Left ventricle myocardium inferior (tissue), 1 donor: ENCODE measurements around the gene PTGDR2. TPM values are rescaled to one million over a fixed set of nuclear protein-coding genes. Genes with fewer than 3 reads are reported as not detected.
A peak's percentile ranks its signal among the peaks of the same experiment; 100 is the strongest.

Experiments
- DNase-seq: peaks from one replicate; pipeline ENCODE4 v3.0.0-alpha.2; 2020
- H3K27ac ChIP-seq: fragments of 200-600 bp; replicated peaks from 2 replicates; pipeline ENCODE4 v1.8.0; 2021
- H3K27me3 ChIP-seq: fragments of 200-600 bp; 2 replicates; pipeline ENCODE4 v1.8.0; 2021; ENCODE audit warnings: low read depth
- H3K36me3 ChIP-seq: fragments of 200-600 bp; 2 replicates; pipeline ENCODE4 v1.8.0; 2021
- H3K4me1 ChIP-seq: fragments of 200-600 bp; 2 replicates; pipeline ENCODE4 v1.8.0; 2021
- H3K4me3 ChIP-seq: fragments of 200-600 bp; 2 replicates; pipeline ENCODE4 v1.8.0; 2021; ENCODE audit warnings: mild to moderate bottlenecking, moderate library complexity
- H3K9me3 ChIP-seq: fragments of 200-600 bp; replicated peaks from 2 replicates; pipeline ENCODE4 v1.8.0; 2021
- CTCF ChIP-seq: fragments of 200-600 bp; IDR thresholded peaks from 2 replicates; pipeline ENCODE4 v1.8.0; 2021; ENCODE audit warnings: antibody characterized with exemption, mild to moderate bottlenecking, borderline replicate concordance
- intact Hi-C: fragments of 100-400 bp; cut with micrococcal nuclease; formaldehyde crosslinking; loops from one replicate; pipeline ENCODE4 v1.11.0; 2022
- total RNA-seq: library from RNA; stranded (reverse); fragmentation: NEBNext Ultra II Directional; extraction: Animal tissue kit (Norgen Biotek cat#: 25700); gene quantifications from one replicate; pipeline ENCODE4 v1.2.1, GENCODE V29; 2021
- donor health status: DM: no; HTN: yes; CAD: no; lungs with severe emphysema.

Gene PTGDR2
- total RNA-seq, 1 donor from 2014 or later, result 2.3 TPM

- Histone ChIP-seq H3K27ac (no peak overlapping the region), H3K27me3 (peaks cover 13% of the 10 kb centered on the region), H3K4me3 (no peak overlapping the region), H3K4me1 (peaks cover 2% of the 10 kb centered on the region), H3K9me3 (no peaks in the 10 kb centered on the region), H3K36me3 (peaks cover 50% of the 10 kb centered on the region)
- intact Hi-C loops, result no loop called here
- no peak for DNase-seq
- no peak for TF ChIP-seq CTCF
These were observed 5.9 kb downstream of the PTGDR2 start for GRCh38 chr11:60849641-60850520.

- peaks cover 13% of the 10 kb centered on the region for H3K27me3 ChIP-seq
- peak overlapping the region; percentile 16 for H3K27ac ChIP-seq
- no peaks in the 10 kb centered on the region for H3K9me3 ChIP-seq
- intact Hi-C loops, result no loop called here
- TF ChIP-seq CTCF, result no peak
- DNase-seq, result no peak
- peaks cover 13% of the 10 kb centered on the region for H3K4me1 ChIP-seq
- H3K4me3 ChIP-seq, result no peak overlapping the region
- H3K36me3 ChIP-seq, result peaks cover 50% of the 10 kb centered on the region
These were observed 7.0 kb downstream of the PTGDR2 start for GRCh38 chr11:60848714-60849151.

- TF ChIP-seq CTCF, result no peak
- H3K27me3 ChIP-seq, result peaks cover 8% of the 10 kb centered on the region
- intact Hi-C loops, result no loop called here
- H3K27ac ChIP-seq, result peak overlapping the region; percentile 16
- DNase-seq, result no peak
- peaks cover 50% of the 10 kb centered on the region for H3K36me3 ChIP-seq
- no peak overlapping the region for H3K4me3 ChIP-seq
- H3K9me3 ChIP-seq, result no peaks in the 10 kb centered on the region
- H3K4me1 ChIP-seq, result peaks cover 21% of the 10 kb centered on the region
These were observed 7.9 kb downstream of the PTGDR2 start for GRCh38 chr11:60847896-60848295.

GRCh38 chr11:60847281-60847680 is 8.5 kb downstream of the PTGDR2 start:
- no peak overlapping the region for H3K27ac ChIP-seq
- peaks cover 45% of the 10 kb centered on the region for H3K36me3 ChIP-seq
- DNase-seq, result no peak
- no peaks in the 10 kb centered on the region for H3K9me3 ChIP-seq
- H3K4me3 ChIP-seq, result no peak overlapping the region
- H3K4me1 ChIP-seq, result peaks cover 28% of the 10 kb centered on the region
- intact Hi-C loops, result no loop called here
- TF ChIP-seq CTCF, result no peak
- H3K27me3 ChIP-seq, result peaks cover 1% of the 10 kb centered on the region

- peaks cover 44% of the 10 kb centered on the region for H3K4me1 ChIP-seq
- H3K4me3 ChIP-seq, result no peak overlapping the region
- DNase-seq, result no peak
- peaks cover 28% of the 10 kb centered on the region for H3K36me3 ChIP-seq
- no peak for TF ChIP-seq CTCF
- intact Hi-C loops, result no loop called here
- H3K9me3 ChIP-seq, result no peaks in the 10 kb centered on the region
- no peak overlapping the region for H3K27ac ChIP-seq
- no peaks in the 10 kb centered on the region for H3K27me3 ChIP-seq
These were observed 10.4 kb downstream of the PTGDR2 start for GRCh38 chr11:60845338-60845737.
